HTERT RPE-1 (cell line): ENCODE data around the gene SPSB1.

Experiments used
- in situ Hi-C: fragments of 300-500 bp; cut with MboI; formaldehyde crosslinking; loops from 4 replicates; pipeline ENCODE4 v1.14.3; 2020; ENCODE audit warnings: low sequenced_read_pairs

Gene SPSB1

DNA sequence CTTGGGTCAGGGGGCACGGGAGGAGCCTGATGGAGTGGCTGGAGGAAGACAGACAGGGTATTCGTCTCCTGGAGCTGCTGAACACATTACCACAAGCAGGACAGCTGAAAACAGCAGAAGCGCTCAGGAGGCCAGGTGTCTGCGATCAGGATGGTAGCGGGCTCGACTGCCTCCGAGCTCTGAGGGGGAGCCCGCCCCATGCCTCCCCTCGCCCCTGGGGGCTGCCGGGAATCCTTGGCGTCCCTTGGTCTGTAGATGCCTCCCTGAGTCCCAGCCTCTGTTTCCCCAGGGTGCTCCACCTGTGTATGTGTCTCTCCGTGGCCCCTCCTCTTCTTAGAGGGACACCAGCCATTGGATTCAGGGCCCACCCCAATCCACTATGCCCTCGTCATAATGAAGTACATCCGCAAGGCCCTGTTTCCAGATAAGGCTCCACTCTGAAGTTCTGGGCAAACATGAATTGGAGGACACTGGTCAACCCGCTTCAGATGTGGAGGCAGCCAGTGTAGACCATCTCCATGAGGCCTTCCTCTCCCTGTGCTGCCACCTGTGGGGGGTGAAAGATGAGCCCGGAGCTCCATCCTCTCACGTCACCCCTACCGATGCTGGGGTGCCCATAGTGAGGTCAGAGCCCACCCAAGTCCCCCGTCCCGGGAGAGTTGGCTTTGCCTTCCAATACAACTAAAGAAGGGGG is 67.8 kb downstream of the SPSB1 start:
- in situ Hi-C loops: no loop called here

DNA sequence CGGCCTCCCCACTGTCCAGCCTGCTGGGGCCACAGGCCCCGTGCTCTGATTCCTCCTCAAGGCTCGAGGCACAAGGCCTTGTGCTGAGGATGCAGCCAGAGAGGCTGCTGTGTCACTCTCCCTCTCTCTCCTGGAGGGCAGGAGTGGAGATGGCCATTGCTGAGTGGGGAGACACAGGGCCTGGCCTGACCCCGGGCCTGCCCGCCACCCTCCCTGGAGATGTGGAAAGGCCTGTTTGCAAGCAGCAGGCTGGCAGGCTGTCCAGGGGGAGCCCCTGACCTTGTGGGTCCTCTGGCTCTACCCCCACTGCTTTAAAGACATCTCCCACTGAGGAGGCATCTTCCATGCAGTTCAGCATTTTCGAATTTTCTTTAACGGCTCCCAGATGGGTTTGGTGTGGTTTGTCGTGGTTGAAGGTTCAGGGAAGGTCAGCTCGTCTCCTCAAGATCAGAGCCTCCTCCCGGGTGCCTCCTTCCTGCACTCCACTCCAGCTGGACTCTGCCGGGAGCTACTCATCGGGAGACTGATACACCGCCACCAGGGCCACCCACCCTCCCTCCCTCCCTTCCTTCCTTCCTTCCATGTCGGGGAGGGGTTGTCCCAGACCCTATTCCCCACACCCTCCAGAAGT is 69.1 kb downstream of the SPSB1 start:
- in situ Hi-C loops: no loop called here

DNA sequence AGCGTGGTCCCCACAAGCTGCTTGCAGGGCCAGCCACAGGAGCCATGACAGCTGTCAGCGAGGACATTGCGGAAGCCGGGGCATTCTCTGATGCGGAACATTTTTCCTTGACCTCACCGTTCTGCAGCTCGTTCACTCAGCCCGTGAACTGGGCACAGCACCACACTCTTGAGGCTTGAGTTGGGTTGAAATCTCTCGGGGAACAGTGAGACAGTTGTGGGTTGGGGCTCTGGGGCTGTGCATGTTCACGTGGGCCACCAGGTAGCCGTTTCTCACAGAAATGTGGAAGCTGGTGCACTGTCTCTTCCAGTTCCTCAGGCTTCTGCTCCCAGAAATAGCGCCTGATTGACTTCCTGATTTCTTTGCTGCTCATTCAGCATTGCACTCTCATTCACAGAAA is 69.8 kb downstream of the SPSB1 start:
- in situ Hi-C loops: no loop called here

DNA sequence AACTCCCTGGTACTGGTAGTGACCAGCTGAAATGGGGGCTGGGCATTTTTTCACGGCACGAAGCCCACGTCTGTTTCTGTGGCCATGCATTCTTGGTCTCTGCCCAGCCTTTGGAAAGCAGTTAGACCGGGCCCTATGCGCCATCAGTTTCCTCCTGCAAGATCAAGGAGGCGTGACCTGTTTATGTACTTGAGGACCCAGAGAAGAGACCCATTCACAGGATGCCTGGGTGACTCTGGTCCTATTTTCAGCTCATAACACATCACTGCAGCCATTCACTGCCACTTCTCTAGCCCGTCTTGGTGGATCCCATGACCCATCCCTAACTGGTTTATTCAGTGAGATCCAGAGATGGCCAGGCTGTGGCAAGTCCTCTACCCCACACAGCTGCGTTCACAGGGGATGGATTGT is 70.4 kb downstream of the SPSB1 start:
- in situ Hi-C loops: no loop called here

DNA sequence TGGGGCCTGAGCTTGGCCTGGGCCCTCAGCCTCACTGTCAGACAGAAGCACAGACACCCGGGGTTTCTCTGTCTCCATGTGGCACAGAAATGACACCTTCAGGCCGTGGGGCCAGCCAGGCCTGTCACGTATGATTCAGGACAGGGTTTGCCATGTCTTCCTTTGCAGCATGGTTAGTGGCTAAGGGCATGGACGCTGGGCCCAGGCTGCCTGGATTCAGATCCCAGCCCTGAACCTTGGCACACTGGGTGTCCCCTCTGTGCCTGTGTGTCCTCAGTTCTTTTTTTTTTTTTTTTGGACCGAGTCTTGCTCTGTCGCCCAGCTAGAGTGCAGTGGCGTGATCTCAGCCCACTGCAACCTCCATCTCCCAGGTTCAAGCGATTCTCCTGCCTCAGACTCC is 73.6 kb downstream of the SPSB1 start:
- in situ Hi-C loops: no loop called here

DNA sequence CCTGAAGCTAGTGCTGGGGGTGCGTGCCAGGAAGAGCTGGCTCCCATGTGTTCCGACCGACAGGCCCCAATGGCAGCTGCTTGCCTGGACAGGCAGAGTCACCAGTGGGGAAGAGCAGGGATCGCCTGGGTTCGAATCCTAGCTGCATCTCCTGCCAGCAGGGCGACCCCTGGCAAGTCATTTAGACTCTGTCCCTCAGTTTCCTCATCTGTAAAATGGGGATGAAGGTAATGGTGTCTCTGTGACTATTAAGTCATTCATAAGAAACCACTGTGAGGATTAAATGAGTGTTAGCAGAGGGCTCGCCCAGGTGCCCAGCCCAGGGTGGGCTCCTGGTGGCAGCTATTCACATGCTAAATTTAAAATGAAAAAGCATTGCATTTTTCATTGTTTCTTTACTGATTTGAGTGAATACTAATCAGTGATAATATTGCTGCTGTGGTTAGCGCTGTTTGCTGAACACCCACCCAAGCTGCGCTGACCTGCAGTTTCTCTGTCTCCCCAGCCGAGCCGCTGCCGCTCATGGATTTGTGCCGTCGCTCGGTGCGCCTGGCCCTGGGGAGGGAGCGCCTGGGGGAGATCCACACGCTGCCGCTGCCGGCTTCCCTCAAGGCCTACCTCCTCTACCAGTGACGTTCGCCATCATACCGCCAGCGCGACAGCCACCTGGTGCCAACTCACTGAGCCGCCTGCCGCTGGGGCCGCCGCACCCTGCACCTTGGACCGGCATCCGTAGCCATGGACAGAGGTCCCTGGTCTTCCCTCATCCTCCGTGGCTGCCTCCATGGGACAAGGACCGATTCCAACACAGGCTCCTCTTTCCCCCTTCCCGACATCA is 74.5 kb downstream of the SPSB1 start:
- in situ Hi-C loops: no loop called here

DNA sequence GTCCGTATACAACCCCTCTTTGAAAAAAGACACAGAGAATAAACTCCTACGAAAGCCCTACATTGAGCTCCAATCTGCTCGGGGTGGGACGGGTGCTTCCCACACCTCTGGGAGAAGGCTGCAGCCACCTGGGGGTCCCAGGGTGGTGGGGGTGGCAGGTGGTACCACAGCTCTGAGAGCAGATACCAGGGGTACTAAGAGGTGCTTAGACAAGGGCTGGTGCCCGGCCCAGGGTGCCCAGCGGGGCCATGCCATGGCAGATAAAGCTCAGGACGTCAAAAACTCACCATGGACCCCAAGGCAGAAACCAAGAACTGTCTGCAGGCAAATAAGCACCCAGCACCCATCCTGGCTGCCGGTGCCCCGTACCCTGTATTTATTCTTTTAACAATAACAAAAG is 75.1 kb downstream of the SPSB1 start:
- in situ Hi-C loops: no loop called here

DNA sequence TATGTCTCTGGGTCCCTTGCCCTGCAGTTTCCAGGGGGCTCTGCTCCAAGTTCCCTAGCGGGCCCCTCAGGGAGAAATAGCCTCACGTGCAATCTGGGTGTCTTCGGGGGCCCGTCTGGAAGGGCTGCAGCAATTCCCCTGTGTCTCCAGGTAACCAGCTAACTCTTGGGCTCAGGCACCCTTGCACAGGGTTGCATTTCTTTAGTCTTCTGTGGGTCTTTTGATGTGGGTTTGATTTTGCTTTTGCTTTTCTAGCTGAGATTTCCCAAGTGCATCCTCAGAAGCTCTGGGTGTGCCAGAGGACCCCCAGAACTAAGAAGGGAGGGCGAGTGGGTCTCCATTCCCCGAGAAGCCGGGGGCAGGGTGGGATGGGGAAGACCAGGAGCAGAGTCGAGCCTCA is 75.7 kb downstream of the SPSB1 start:
- in situ Hi-C loops: no loop called here

DNA sequence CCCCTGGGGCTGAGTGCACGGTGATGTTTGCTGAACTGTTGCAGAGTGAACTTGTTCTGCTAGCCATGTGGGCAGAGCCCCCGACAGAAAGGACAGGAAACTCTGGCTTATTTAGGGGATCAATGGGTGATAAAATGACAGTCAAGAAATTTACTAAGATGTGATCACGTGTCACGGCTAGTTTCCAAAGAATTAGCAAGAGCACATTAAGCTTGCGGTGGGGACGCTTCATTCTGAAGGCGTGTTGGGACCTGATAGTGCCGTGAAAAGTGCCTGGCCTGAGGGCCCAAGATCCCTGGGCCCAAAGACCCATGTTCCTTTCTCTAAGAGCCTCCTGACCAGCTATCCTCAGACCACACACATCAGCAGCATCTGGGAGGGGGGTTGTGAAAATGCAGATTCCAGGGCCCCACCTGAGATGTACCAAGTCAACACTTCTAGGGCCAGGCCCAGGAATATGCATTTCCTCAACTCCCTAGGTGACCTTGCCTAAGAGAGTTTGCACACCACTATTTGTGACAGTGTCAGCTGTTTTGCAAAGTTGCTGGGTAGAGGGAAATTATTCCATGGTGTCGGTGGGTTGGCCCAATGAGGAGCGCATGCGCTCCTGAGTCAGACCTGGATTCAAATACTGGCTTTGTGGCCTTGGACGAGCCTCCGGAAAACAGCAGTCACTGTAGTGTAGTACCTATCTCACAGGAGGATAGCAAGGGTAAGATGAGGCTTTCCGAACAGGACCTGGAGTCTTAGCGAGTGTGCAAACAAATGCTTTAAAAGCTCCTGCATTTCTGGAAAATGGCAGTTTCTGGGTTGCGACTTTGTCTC is 77.5 kb downstream of the SPSB1 start:
- in situ Hi-C loops: no loop called here

DNA sequence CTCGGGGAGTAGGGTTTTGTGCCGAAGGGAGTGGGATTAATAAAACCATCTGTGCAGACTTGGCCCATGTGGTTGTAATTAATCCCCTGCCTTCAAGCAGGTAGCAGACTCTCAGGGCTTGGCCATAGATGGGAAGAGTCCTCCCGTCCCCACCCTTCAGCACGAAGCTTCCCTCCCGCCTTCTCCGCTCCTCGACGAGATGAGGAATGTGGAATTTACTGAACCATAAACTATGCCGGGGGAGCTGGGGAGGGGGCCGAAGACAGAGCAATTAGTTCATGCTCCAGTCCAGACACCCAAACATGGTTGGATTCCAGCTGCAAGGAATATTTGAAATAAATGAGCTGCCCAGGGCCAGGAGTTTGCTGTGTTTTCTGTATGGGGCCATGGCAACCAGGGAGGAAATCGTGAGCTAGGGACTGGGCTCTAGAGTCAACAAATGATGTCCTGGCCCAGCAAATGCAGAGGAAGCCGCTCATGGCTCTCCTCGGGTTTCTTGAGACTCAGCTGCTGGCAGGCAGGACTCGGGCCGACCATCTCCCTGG is 78.8 kb downstream of the SPSB1 start:
- in situ Hi-C loops: no loop called here

DNA sequence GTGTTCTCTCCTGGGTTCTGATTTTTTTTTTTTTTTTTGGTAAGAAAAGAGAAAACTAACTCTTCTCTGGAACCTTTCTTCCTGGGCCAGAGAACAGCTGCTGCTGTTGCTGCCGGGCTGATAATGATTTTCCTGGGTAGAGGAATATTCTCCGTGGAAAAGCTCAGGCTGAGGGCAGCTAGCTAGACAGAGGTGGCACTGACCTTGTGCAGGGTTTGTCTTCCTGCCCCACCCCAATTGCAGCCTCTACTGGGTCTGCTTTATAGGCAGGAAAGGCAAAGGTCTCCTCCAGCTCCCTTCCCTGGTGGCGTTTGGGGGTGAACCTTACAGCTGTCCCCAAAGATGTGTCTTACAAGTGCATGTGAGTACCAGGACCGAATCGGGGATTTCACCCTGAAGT is 79.3 kb downstream of the SPSB1 start:
- in situ Hi-C loops: no loop called here

DNA sequence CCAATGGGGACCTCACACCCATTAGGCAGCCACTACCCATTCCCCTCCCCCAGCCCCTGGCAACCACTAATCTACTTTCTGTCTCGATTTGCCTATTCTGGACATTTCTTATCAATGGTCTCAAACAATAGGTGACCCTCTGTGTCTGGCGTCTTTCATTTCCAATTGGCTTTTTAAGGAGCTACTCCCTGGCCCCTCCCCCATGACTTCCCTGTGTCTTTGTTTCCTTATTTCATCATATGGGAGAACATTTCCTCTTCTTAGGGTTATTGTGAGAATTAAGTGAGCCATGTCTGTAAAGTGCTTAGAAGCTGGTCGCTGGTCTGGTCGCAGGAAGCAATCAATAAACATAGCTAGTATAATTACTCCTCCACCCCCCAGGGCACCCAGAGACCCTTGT is 80.9 kb downstream of the SPSB1 start:
- in situ Hi-C loops: no loop called here

DNA sequence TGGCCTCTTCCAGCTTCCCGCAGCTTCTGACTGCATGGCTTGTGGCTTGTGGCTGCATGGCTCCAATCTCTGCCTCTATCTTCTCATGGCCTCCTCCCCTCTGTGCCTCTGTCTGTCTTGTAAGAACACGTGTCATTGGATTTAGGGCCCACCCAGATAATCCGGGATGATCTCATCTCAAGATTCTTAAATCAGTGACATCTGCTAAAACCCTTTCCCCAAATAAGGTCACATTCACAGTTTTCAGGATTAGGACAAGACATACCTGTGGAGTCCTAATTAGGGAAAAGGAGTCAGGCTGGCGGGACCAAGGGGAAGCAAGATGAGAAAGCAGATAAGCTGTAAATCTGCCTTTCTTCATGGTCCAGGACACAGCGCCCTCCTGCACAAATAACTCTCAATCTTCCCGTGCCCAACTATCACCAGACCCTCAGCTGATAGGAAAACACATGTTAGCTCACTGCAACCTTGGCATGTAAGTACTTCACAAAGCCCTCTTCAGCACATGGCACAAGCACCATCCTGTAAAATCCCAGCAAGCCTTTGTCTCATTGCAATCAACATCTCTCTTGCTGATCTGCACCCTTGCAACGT is 82.2 kb downstream of the SPSB1 start:
- in situ Hi-C loops: no loop called here

DNA sequence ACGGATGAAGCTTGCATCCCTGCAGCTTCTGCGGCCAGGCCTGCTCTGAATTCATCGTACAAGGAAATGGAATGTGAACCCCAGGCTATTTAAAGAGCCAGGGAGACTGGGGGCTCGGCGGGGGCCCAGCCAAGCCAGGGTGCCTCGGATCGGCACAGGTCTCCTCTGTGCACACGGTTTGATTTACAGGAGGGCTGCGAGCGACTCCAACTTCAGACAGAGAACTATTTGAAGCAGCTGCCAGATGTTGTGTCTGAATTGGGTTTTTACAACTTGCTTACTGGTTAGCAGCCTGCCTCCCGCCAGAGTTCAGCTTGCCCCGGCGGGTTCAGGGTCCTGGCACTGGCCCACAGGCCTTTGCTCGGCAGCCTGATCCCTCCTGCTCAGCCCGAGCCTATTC is 83.2 kb downstream of the SPSB1 start:
- in situ Hi-C loops: no loop called here

DNA sequence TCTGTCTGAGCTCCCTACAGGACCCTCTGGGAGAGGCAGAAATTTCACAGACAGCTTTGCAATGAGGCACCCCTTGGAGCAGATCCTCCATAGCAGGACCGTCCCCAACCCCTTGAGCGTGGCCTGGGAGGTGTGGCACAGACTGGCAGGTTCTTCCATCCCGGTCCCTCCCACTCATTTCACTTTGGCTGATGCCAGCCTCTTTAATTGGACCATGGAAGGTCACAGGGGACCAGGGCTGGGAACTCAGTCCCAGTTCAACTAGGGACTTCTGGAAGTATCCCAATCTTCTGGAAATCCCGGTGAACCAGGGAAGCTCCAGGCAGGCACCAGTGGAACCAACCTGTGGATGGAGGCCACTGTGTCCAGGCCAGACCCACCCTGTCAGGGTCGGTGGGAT is 83.7 kb downstream of the SPSB1 start:
- in situ Hi-C loops: no loop called here

DNA sequence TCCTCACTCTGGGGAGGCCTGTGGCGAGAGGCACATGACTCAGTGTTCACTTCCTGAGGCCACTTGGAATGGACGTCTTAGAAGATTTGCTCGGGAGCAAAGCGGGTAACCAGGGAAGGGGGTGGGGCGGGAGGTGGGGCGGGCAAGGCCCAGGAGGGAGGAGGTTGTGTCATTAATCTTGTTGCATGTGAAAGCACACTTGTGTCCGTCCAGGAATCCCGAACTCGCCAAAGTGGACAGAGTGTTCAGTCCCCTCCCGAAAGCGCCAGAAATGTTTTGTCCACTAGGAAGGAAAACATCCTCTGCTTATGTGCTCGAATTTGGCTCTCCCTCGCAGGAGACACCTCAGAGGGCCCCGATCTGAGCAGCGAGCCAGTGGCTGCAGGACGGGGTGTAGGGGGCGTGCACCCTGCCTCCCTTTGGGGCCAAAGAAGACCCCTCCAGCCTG is 84.2 kb downstream of the SPSB1 start:
- in situ Hi-C loops: no loop called here

DNA sequence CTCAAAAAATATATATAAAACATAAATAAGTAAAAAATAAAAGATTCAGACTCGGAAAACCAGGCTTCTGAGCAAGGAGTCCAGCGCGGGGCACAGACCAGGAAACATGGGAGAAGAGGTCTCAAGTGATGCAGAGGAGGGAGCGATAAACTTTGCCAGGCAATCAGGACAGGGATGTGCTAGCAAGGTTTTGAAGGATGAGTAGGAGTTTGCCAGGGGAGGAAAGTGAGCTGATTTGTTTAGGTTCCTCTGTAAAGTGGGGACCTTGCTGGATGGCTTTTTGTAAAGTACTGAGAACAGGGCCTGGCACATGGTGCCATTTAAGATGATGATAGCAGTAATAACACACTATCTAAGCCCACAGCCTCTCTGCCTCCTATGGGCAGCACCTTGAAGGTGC is 86.1 kb downstream of the SPSB1 start:
- in situ Hi-C loops: no loop called here

DNA sequence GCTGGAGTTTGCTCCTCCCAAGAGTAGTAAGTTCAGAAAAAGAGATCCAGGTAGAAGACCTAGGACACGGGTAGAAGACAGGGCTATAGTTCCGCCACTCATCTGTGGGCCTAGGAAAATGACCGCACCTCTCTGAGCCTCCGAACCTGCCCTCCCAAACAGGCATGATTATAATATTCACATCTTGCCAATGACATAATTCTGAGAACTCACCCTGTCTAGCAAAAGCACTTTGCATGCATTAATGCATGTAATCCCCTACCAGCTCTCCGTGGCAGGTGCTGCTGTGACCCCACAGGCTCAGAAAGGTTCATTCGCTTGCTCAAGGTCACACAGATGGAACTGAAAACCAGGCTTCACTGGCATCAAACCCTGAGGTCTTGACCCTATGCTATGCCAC is 88.0 kb downstream of the SPSB1 start:
- in situ Hi-C loops: no loop called here

DNA sequence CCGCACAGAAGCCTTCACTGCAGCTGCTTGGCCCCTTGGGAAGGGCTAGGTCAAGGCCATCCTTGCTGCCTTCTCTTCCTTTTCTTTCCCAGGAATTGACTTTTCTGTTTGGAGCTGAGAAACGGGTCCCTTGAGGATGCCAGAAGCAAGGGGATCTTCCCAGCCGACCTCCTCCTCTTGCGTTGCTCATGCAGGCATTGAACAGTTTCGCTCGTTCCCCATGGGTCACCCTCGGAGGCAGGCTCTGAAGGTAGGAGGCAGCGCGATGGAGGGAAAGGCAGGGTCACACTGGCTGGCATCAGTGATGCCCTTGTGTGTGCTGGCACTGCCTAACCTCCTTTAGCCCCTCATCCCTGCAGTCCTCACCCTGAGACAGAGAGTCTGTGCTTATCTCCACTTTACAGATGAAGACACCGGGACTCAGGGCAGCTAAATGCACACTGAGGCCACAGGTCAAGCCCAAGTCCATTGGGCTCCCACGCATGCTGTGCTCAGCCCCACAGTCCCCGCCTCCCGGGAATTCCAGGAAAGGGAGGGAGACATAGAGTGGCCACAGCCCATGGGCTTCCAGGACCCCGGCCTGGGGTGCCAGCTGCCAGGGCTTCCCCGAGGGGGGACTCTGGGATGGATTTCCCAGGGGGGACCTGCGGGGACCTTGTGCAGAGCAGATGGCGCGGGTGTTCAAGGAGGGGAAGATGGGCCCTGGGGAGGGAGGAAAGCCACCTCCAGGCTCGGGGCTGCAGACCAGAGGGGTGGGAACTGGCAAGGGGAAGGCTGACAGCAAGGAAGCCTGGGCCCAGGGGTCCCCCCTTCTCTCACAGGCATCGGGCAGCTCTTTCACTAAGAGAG is 90.2 kb downstream of the SPSB1 start:
- in situ Hi-C loops: no loop called here

DNA sequence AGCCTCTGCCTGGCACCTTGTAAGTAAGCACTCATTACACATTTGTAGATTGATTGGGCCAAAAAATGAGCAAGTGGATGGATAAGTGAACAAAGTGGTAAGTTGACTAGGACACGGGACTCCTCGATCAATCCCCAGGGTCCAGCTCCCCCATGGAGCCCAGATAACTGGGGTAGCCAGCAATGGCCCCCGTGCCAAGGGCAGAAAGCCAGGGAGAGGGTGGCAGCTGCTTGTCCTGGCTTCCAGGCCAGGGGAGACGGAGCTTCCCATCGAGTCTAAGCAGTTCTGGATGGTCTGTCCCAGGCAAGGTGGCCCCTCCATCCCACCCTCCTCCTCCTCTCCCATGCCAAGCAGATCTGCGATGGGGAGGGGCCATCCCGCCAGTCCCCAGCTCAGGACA is 91.4 kb downstream of the SPSB1 start:
- in situ Hi-C loops: no loop called here
